WTC11 (cell line): Measurements from ENCODE around the gene NPDC1.

Experiments used
- CBFB ChIP-seq: sonication (generic); formaldehyde crosslinking; IDR thresholded peaks from 2 replicates; pipeline ENCODE4 v1.8.1; 2022; ENCODE audit warnings: mild to moderate bottlenecking, low read depth, missing genetic modification reagents
- JUN ChIP-seq: sonication (generic); formaldehyde crosslinking; IDR thresholded peaks from 2 replicates; pipeline ENCODE4 v1.8.0; 2023; ENCODE audit warnings: mild to moderate bottlenecking, missing genetic modification reagents
- NFYB ChIP-seq: sonication (generic); formaldehyde crosslinking; conservative IDR thresholded peaks from 2 replicates; pipeline ENCODE4 v1.8.0; 2022; ENCODE audit warnings: low read depth, missing genetic modification reagents
- NR2C2 ChIP-seq: sonication (generic); formaldehyde crosslinking; IDR thresholded peaks from 2 replicates; pipeline ENCODE4 v1.8.0; 2022; ENCODE audit warnings: mild to moderate bottlenecking, missing genetic modification reagents
- RELA ChIP-seq: sonication (generic); formaldehyde crosslinking; IDR thresholded peaks from 2 replicates; pipeline ENCODE4 v1.8.1; 2022; ENCODE audit warnings: missing genetic modification reagents, mild to moderate bottlenecking, borderline replicate concordance
- SP1 ChIP-seq: sonication (generic); formaldehyde crosslinking; conservative IDR thresholded peaks from 2 replicates; pipeline ENCODE4 v1.8.1; 2022; ENCODE audit warnings: missing genetic modification reagents
- TF ChIP-seq, protein P1 (sequence below): fragments of 200-600 bp; IDR thresholded peaks from 2 replicates; pipeline ENCODE4 v1.8.0; 2022; ENCODE audit warnings: antibody characterized with exemption
- TF ChIP-seq, protein P2 (sequence below): sonication (generic); formaldehyde crosslinking; IDR thresholded peaks from 2 replicates; pipeline ENCODE4 v1.8.0; 2022; ENCODE audit warnings: mild to moderate bottlenecking, missing genetic modification reagents
- TF ChIP-seq, protein P3 (sequence below): sonication (generic); formaldehyde crosslinking; IDR thresholded peaks from 2 replicates; pipeline ENCODE4 v1.8.1; 2023; ENCODE audit warnings: mild to moderate bottlenecking, missing genetic modification reagents, moderate library complexity
- TF ChIP-seq, protein P4 (sequence below): sonication (generic); formaldehyde crosslinking; IDR thresholded peaks from 2 replicates; pipeline ENCODE4 v1.8.1; 2022; ENCODE audit warnings: low read depth, missing genetic modification reagents, borderline replicate concordance
- TF ChIP-seq, protein P5 (sequence below): sonication (generic); formaldehyde crosslinking; IDR thresholded peaks from 2 replicates; pipeline ENCODE4 v1.8.0; 2022; ENCODE audit warnings: missing genetic modification reagents
- TF ChIP-seq, protein P6 (sequence below): sonication (generic); formaldehyde crosslinking; IDR thresholded peaks from 2 replicates; pipeline ENCODE4 v1.8.1; 2023; ENCODE audit warnings: mild to moderate bottlenecking, missing genetic modification reagents, moderate library complexity

DNA sequence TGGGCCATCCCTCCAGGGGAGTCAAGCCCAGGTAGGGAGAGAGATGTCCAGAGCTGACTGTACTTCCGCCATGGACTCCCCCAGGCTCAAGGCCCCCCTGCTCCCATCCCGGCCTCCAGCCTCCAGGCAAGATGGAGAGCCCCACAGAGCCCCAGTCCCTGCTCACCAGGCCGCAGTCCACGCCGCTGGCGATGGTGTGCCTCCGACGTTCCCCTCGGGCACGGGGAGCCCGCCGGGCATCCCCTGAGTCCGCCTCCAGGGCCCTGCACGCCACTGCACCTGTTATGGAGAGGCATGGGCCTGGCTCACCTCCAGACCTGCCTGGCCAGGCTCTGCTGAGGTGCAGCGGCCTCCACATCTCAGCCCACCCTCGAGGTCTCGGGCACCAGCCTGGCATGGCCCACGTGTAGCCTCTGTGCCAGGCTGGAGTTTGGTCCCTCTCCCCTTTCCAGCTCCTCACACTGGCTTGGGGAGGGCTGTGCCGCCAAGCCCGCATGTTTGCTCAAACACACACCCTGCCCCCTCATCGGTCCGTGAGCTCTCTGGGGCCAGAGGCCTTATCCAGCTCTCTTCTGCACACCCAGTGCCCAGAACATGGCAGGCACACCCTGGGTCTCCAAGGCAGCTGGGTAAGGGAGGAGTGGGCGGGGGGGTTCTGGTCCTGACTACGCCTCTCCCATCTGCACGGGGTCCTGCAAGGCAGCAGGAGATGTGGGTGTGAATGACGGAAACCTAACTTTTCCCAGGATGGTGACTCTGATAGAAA lies 20.3 kb upstream of the NPDC1 start:
- TF ChIP-seq, protein P1, sequence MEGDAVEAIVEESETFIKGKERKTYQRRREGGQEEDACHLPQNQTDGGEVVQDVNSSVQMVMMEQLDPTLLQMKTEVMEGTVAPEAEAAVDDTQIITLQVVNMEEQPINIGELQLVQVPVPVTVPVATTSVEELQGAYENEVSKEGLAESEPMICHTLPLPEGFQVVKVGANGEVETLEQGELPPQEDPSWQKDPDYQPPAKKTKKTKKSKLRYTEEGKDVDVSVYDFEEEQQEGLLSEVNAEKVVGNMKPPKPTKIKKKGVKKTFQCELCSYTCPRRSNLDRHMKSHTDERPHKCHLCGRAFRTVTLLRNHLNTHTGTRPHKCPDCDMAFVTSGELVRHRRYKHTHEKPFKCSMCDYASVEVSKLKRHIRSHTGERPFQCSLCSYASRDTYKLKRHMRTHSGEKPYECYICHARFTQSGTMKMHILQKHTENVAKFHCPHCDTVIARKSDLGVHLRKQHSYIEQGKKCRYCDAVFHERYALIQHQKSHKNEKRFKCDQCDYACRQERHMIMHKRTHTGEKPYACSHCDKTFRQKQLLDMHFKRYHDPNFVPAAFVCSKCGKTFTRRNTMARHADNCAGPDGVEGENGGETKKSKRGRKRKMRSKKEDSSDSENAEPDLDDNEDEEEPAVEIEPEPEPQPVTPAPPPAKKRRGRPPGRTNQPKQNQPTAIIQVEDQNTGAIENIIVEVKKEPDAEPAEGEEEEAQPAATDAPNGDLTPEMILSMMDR, result no peak; the same call in 1 of the 2 replicates
- TF ChIP-seq NR2C2 (CRISPR knock-in tag), result no peak
- no peak for TF ChIP-seq CBFB (CRISPR knock-in tag)
- TF ChIP-seq JUN (CRISPR knock-in tag), result no peak
- TF ChIP-seq, protein P2, sequence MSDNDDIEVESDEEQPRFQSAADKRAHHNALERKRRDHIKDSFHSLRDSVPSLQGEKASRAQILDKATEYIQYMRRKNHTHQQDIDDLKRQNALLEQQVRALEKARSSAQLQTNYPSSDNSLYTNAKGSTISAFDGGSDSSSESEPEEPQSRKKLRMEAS, result no peak
- TF ChIP-seq, protein P3, sequence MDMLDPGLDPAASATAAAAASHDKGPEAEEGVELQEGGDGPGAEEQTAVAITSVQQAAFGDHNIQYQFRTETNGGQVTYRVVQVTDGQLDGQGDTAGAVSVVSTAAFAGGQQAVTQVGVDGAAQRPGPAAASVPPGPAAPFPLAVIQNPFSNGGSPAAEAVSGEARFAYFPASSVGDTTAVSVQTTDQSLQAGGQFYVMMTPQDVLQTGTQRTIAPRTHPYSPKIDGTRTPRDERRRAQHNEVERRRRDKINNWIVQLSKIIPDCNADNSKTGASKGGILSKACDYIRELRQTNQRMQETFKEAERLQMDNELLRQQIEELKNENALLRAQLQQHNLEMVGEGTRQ, result no peak
- TF ChIP-seq RELA (CRISPR knock-in tag), result no peak
- TF ChIP-seq, protein P4, sequence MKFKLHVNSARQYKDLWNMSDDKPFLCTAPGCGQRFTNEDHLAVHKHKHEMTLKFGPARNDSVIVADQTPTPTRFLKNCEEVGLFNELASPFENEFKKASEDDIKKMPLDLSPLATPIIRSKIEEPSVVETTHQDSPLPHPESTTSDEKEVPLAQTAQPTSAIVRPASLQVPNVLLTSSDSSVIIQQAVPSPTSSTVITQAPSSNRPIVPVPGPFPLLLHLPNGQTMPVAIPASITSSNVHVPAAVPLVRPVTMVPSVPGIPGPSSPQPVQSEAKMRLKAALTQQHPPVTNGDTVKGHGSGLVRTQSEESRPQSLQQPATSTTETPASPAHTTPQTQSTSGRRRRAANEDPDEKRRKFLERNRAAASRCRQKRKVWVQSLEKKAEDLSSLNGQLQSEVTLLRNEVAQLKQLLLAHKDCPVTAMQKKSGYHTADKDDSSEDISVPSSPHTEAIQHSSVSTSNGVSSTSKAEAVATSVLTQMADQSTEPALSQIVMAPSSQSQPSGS (CRISPR knock-in tag), result no peak
- no peak for TF ChIP-seq SP1
- no peak for TF ChIP-seq NFYB
- TF ChIP-seq, protein P5, sequence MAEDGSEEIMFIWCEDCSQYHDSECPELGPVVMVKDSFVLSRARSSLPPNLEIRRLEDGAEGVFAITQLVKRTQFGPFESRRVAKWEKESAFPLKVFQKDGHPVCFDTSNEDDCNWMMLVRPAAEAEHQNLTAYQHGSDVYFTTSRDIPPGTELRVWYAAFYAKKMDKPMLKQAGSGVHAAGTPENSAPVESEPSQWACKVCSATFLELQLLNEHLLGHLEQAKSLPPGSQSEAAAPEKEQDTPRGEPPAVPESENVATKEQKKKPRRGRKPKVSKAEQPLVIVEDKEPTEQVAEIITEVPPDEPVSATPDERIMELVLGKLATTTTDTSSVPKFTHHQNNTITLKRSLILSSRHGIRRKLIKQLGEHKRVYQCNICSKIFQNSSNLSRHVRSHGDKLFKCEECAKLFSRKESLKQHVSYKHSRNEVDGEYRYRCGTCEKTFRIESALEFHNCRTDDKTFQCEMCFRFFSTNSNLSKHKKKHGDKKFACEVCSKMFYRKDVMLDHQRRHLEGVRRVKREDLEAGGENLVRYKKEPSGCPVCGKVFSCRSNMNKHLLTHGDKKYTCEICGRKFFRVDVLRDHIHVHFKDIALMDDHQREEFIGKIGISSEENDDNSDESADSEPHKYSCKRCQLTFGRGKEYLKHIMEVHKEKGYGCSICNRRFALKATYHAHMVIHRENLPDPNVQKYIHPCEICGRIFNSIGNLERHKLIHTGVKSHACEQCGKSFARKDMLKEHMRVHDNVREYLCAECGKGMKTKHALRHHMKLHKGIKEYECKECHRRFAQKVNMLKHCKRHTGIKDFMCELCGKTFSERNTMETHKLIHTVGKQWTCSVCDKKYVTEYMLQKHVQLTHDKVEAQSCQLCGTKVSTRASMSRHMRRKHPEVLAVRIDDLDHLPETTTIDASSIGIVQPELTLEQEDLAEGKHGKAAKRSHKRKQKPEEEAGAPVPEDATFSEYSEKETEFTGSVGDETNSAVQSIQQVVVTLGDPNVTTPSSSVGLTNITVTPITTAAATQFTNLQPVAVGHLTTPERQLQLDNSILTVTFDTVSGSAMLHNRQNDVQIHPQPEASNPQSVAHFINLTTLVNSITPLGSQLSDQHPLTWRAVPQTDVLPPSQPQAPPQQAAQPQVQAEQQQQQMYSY, result no peak
- TF ChIP-seq, protein P6, sequence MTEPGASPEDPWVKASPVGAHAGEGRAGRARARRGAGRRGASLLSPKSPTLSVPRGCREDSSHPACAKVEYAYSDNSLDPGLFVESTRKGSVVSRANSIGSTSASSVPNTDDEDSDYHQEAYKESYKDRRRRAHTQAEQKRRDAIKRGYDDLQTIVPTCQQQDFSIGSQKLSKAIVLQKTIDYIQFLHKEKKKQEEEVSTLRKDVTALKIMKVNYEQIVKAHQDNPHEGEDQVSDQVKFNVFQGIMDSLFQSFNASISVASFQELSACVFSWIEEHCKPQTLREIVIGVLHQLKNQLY, result no peak
